Measurements from ENCODE around the gene CHL1.
"Not testable (repeated sequence)": the region's sequence is repeated elsewhere in the genome, so short reads cannot be mapped to it uniquely, and the experiment has no call there.

The CHL1 gene

GRCh38 chr3:341998-342397 lies 145.4 kb downstream of the CHL1 start:
- no peak for DNase-seq (ENCODE audit: low spot score)

- DNase-seq (ENCODE audit: low spot score) = no peak
These were observed 149.6 kb downstream of the CHL1 start for GRCh38 chr3:346186-346585.

- no peak for DNase-seq (ENCODE audit: low spot score)
These were observed 151.0 kb downstream of the CHL1 start for GRCh38 chr3:347581-347980.

- DNase-seq (ENCODE audit: low spot score) = no peak
These were observed 154.4 kb downstream of the CHL1 start for GRCh38 chr3:350871-351371.

- DNase-seq (ENCODE audit: low spot score) = no peak
These were observed 156.0 kb downstream of the CHL1 start for GRCh38 chr3:352599-352998.

- no peak for DNase-seq (ENCODE audit: low spot score)
These were observed 156.7 kb downstream of the CHL1 start for GRCh38 chr3:353191-353739.

GRCh38 chr3:354432-354831 lies 157.9 kb downstream of the CHL1 start:
- peak; percentile 38 for DNase-seq (ENCODE audit: low spot score)

GRCh38 chr3:355622-356021 lies 159.1 kb downstream of the CHL1 start:
- DNase-seq (ENCODE audit: low spot score) = no peak

- DNase-seq (ENCODE audit: low spot score) = no peak
These were observed 160.4 kb downstream of the CHL1 start for GRCh38 chr3:356952-357351.

- no peak for DNase-seq (ENCODE audit: low spot score)
These were observed 163.1 kb downstream of the CHL1 start for GRCh38 chr3:359672-360071.

- no peak for DNase-seq (ENCODE audit: low spot score)
These were observed 166.2 kb downstream of the CHL1 start for GRCh38 chr3:362681-363338.

GRCh38 chr3:364287-364686 lies 167.7 kb downstream of the CHL1 start:
- no peak for DNase-seq (ENCODE audit: low spot score)

- DNase-seq (ENCODE audit: low spot score) = no peak
These were observed 168.7 kb downstream of the CHL1 start for GRCh38 chr3:365268-365667.

GRCh38 chr3:366253-366652 lies 169.7 kb downstream of the CHL1 start:
- not testable (repeated sequence) for DNase-seq (ENCODE audit: low spot score)

GRCh38 chr3:373193-373779 lies 176.7 kb downstream of the CHL1 start:
- DNase-seq (ENCODE audit: low spot score) = no peak

GRCh38 chr3:374459-374858 lies 177.9 kb downstream of the CHL1 start:
- DNase-seq (ENCODE audit: low spot score) = no peak

- DNase-seq (ENCODE audit: low spot score) = no peak
These were observed 180.6 kb downstream of the CHL1 start for GRCh38 chr3:377158-377561.

GRCh38 chr3:380801-381200 lies 184.2 kb downstream of the CHL1 start:
- DNase-seq (ENCODE audit: low spot score) = no peak

GRCh38 chr3:385151-385550 lies 188.6 kb downstream of the CHL1 start:
- no peak for DNase-seq (ENCODE audit: low spot score)

- no peak for DNase-seq (ENCODE audit: low spot score)
These were observed 198.2 kb downstream of the CHL1 start for GRCh38 chr3:394775-395174.

GRCh38 chr3:396293-396692 lies 199.7 kb downstream of the CHL1 start:
- no peak for DNase-seq (ENCODE audit: low spot score)

- DNase-seq (ENCODE audit: low spot score) = no peak
These were observed 203.1 kb downstream of the CHL1 start for GRCh38 chr3:399647-400046.

GRCh38 chr3:403826-404225 lies 207.3 kb downstream of the CHL1 start:
- no peak for DNase-seq (ENCODE audit: low spot score)

- no peak for DNase-seq (ENCODE audit: low spot score)
These were observed 212.4 kb downstream of the CHL1 start for GRCh38 chr3:409011-409410.

All from putamen (tissue), 1 donor.